Sigmoid colon (tissue), 7 donors: ENCODE data around the gene PARD3. TPM values are rescaled to one million over a fixed set of nuclear protein-coding genes. Genes with fewer than 3 reads are reported as not detected.

ENCODE experiments used
- DNase-seq: peaks from one replicate; pipeline ENCODE4 v3.0.0-alpha.2; 2019
- H3K27ac ChIP-seq, 4 donors: fragments of 200-600 bp; sonication (generic); one replicate each; pipeline ENCODE4 v1.5.1; 2016 to 2019; ENCODE audit warnings: mild to moderate bottlenecking in 1 of 4
- H3K27me3 ChIP-seq, 3 donors: fragments of 200-600 bp; sonication (generic); one replicate each; pipeline ENCODE4 v1.5.1; 2019; ENCODE audit warnings: mild to moderate bottlenecking in 1 of 3
- H3K36me3 ChIP-seq, 4 donors: fragments of 200-600 bp; sonication (generic); one replicate each; pipeline ENCODE4 v1.5.1; 2016 to 2019
- H3K4me1 ChIP-seq, 4 donors: fragments of 200-600 bp; sonication (generic); one replicate each; pipeline ENCODE4 v1.5.1; 2017 to 2019
- H3K4me3 ChIP-seq, 4 donors: fragments of 200-600 bp; sonication (generic); one replicate each; pipeline ENCODE4 v1.5.1; 2017 to 2019; ENCODE audit warnings: mild to moderate bottlenecking in 2 of 4, moderate library complexity in 1 of 4
- H3K9me3 ChIP-seq, 4 donors: fragments of 200-600 bp in 3 of 4; sonication (generic) in 3 of 4; one replicate each; pipeline versions ENCODE4 v1.5.1 to v1.6.1; 2013 to 2019
- EP300 ChIP-seq, 4 donors: sonication (generic); formaldehyde crosslinking; IDR thresholded peaks; one replicate each; pipeline ENCODE4 v1.6.1; 2017; ENCODE audit warnings: antibody characterized with exemption in 4 of 4
- POLR2A ChIP-seq, 2 donors: fragments of 450-650 bp; IDR thresholded peaks; one replicate each; pipeline ENCODE4 v1.6.1; 2016; ENCODE audit warnings: antibody characterized with exemption in 2 of 2, mild to moderate bottlenecking in 2 of 2, moderate library complexity in 2 of 2
- POLR2AphosphoS5 ChIP-seq, 4 donors: sonication (generic); formaldehyde crosslinking; IDR thresholded peaks; one replicate each; pipeline ENCODE4 v1.6.1; 2017; ENCODE audit warnings: antibody characterized with exemption in 4 of 4
- WGBS, 2 donors: extraction: QIAGEN DNeasy Blood & Tissue Kit; methylation state at CpG; one replicate each; pipeline ENCODE4 v1.1.7; 2013; 5-methylcytosine and 5-hydroxymethylcytosine counted together
- intact Hi-C: fragments of 100-400 bp; cut with DNase I; formaldehyde crosslinking; loops from one replicate; pipeline ENCODE4 v1.15.1; 2023
- polyA plus RNA-seq, 3 donors: library from polyadenylated mRNA; stranded (reverse); fragments of 200-250 nt; gene quantifications; one replicate each; pipeline ENCODE4 v1.2.3, GENCODE V29; 2013
- total RNA-seq, 4 donors: library from RNA; depleted of rRNA; stranded (reverse); fragments of >200 nt; gene quantifications; one replicate each; pipeline ENCODE4 v1.1.0, GENCODE V29; 2016
- TF ChIP-seq, protein P1 (sequence below), 4 experiments: fragments of 450-650 bp in 3 of 4; fragments of 200-600 bp in 1 of 4; IDR thresholded peaks; one replicate each; pipeline ENCODE4 v1.5.1; 2016 to 2019; ENCODE audit warnings: antibody characterized with exemption in 4 of 4, mild to moderate bottlenecking in 3 of 4, moderate library complexity in 2 of 4
- donor health status: healthy with polysubstance abuse.
- donor health status: Bipolar disorder and iron deficiency.
- donor health status: healthy.

PARD3 gene
- total and polyA plus RNA-seq, 7 donors: 17.5 to 96.4 (median 75.9) TPM

DNA sequence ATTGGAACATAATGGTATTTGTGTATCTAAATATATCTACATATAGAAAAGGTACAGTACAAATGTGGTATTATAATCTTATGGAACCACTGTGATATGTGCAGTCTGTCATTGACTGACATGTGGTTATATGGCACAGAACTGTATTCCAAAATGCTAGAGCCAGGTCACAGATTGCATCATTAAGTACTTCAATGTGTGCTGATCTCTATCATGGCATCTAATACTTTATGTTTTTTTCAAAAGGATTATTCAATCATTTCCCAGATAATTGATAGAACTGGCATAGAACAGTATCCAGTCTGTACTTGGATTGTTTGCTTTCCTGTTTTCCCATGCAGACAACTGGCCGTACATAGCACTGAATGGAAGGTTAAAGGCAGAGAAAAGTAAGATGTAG is 662.7 kb downstream of the PARD3 start:
- 0 to 49% methylated on average over 1 of the region's 1 CpG for WGBS, 2 donors
- peaks cover 0 to 14% (median 9%) of the 10 kb centered on the region in 4 donors for H3K4me1 ChIP-seq
- DNase-seq: no peak
- H3K4me3 ChIP-seq: no peak overlapping the region
- no peaks in the 10 kb centered on the region for H3K9me3 ChIP-seq
- TF ChIP-seq, protein P1, sequence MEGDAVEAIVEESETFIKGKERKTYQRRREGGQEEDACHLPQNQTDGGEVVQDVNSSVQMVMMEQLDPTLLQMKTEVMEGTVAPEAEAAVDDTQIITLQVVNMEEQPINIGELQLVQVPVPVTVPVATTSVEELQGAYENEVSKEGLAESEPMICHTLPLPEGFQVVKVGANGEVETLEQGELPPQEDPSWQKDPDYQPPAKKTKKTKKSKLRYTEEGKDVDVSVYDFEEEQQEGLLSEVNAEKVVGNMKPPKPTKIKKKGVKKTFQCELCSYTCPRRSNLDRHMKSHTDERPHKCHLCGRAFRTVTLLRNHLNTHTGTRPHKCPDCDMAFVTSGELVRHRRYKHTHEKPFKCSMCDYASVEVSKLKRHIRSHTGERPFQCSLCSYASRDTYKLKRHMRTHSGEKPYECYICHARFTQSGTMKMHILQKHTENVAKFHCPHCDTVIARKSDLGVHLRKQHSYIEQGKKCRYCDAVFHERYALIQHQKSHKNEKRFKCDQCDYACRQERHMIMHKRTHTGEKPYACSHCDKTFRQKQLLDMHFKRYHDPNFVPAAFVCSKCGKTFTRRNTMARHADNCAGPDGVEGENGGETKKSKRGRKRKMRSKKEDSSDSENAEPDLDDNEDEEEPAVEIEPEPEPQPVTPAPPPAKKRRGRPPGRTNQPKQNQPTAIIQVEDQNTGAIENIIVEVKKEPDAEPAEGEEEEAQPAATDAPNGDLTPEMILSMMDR (IDR thresholded peaks at IDR 0.05): no peak
- TF ChIP-seq EP300 (IDR thresholded peaks at IDR 0.05) (no peak), POLR2AphosphoS5 (IDR thresholded peaks at IDR 0.05) (no peak), POLR2A (IDR thresholded peaks at IDR 0.05) (no peak)
- no peak overlapping the region for H3K27ac ChIP-seq
- H3K36me3 ChIP-seq: no peaks in the 10 kb centered on the region
- intact Hi-C loops: no loop called here
- no peaks in the 10 kb centered on the region for H3K27me3 ChIP-seq

DNA sequence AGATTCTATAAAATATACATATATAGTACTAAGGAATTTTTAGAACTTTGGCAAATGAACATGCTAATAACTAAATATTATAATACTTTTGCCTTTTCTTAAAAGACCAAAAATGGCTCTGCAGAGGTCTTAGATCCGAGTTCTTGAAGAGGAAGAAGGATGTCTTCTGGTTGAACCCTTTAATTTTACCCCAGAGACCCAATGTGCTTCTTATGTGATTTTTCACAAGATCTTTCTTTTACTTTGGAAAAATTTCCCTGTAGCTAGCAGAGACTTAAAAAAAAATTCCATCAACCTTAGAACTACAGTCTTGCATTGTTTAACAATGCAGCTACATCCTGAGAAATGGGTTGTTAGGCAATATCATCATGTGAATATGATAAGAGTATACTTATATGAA is 663.2 kb downstream of the PARD3 start:
- H3K27me3 ChIP-seq: no peaks in the 10 kb centered on the region
- intact Hi-C loops: no loop called here
- no peaks in the 10 kb centered on the region for H3K36me3 ChIP-seq
- H3K4me3 ChIP-seq: no peak overlapping the region
- peaks cover 0 to 9% (median 4%) of the 10 kb centered on the region in 4 donors for H3K4me1 ChIP-seq
- no peak for DNase-seq
- TF ChIP-seq POLR2A (IDR thresholded peaks at IDR 0.05) (no peak), POLR2AphosphoS5 (IDR thresholded peaks at IDR 0.05) (no peak), EP300 (IDR thresholded peaks at IDR 0.05) (no peak)
- TF ChIP-seq, protein P1 (IDR thresholded peaks at IDR 0.05): no peak
- no peak overlapping the region for H3K27ac ChIP-seq
- WGBS, 2 donors: 84 to 96% methylated on average over 1 of the region's 1 CpG
- H3K9me3 ChIP-seq: no peaks in the 10 kb centered on the region

DNA sequence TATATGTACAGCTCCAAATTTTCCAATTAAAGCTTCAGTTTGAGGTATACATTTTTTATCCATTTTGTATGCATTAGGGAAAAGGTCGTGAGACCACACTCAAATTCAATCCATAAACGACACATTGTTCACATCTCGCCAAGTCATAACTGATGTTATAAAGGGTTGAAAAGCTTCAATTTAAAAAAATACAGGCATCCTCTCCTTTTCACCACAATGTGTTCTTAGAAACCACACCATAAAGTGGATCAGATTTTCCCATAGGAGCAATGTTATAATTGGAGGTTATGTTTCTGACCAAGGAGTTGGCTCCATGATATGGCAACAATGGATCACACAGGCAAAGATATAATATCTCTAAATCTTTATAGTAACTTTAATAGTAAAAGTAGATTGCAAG is 663.6 kb downstream of the PARD3 start:
- Histone ChIP-seq H3K4me1 (peaks cover 0 to 5% (median under 1%) of the 10 kb centered on the region in 4 donors), H3K27ac (no peak overlapping the region), H3K4me3 (no peak overlapping the region), H3K9me3 (no peaks in the 10 kb centered on the region), H3K36me3 (no peaks in the 10 kb centered on the region), H3K27me3 (no peaks in the 10 kb centered on the region)
- intact Hi-C loops: no loop called here
- TF ChIP-seq, protein P1 (IDR thresholded peaks at IDR 0.05): no peak
- TF ChIP-seq POLR2A (IDR thresholded peaks at IDR 0.05) (no peak), POLR2AphosphoS5 (IDR thresholded peaks at IDR 0.05) (no peak), EP300 (IDR thresholded peaks at IDR 0.05) (no peak)
- WGBS, 2 donors: 93% methylated on average over 3 of the region's 3 CpGs
- DNase-seq: no peak

DNA sequence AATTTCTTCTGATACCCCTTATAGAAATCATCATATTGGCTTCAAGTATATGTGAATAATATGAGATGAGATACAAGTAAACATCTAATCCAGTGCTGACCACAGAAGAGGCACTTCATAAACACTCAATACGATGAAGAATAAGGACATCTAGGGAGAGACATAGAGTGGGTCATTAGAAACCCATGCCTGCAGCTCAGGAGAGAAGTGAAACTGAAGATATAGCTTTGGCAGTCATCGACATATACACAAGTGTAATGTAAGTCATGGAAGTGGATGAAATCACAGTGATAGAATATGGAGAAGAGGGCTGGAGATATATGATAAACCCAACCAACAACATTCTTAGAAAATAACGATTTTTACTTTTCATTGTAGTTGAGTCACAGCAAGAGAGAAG is 665.0 kb downstream of the PARD3 start:
- H3K36me3 ChIP-seq: no peaks in the 10 kb centered on the region
- no peaks in the 10 kb centered on the region for H3K4me1 ChIP-seq
- no peak for DNase-seq
- H3K4me3 ChIP-seq: no peak overlapping the region
- no peak for TF ChIP-seq EP300 (IDR thresholded peaks at IDR 0.05)
- no peak for TF ChIP-seq POLR2A (IDR thresholded peaks at IDR 0.05)
- TF ChIP-seq, protein P1 (IDR thresholded peaks at IDR 0.05): no peak
- TF ChIP-seq POLR2AphosphoS5 (IDR thresholded peaks at IDR 0.05): no peak
- no peaks in the 10 kb centered on the region for H3K9me3 ChIP-seq
- intact Hi-C loops: no loop called here
- no peaks in the 10 kb centered on the region for H3K27me3 ChIP-seq
- no peak overlapping the region for H3K27ac ChIP-seq
- 90 to 91% methylated on average over 3 of the region's 3 CpGs for WGBS, 2 donors

DNA sequence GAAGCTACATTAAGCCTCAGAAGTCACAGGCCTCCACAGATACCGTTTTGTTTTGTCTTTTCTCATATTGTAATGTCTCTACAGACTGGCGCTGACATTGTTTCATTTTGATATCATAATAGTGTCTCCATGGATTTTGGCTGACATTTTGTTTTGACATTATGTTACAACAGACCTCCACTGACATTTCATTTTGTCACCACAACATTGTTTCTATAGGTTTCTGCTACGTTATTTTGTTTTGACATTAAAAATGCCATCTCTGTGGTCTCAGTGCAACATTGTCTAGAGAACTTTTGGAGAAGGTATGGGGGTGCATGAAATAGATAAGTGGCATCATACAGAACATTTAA is 666.8 kb downstream of the PARD3 start:
- no peaks in the 10 kb centered on the region for H3K27me3 ChIP-seq
- WGBS, 2 donors: 90 to 94% methylated on average over 3 of the region's 3 CpGs
- H3K27ac ChIP-seq: no peak overlapping the region
- H3K9me3 ChIP-seq: no peaks in the 10 kb centered on the region
- no peaks in the 10 kb centered on the region for H3K36me3 ChIP-seq
- intact Hi-C loops: no loop called here
- TF ChIP-seq EP300 (IDR thresholded peaks at IDR 0.05) (no peak), POLR2A (IDR thresholded peaks at IDR 0.05) (no peak), POLR2AphosphoS5 (IDR thresholded peaks at IDR 0.05) (no peak)
- TF ChIP-seq, protein P1 (IDR thresholded peaks at IDR 0.05): no peak
- no peak for DNase-seq
- no peak overlapping the region for H3K4me3 ChIP-seq
- no peaks in the 10 kb centered on the region for H3K4me1 ChIP-seq
